Body of pancreas (tissue), 4 donors: ENCODE measurements around the gene EEF1G. TPM values are rescaled to one million over a fixed set of nuclear protein-coding genes. Genes with fewer than 3 reads are reported as not detected.
A peak's percentile ranks its signal among the peaks of the same experiment; 100 is the strongest.

Experiments used
- ATAC-seq: fragments of 150-250 bp; one replicate; pipeline ENCODE4 v1.9.1; 2016
- DNase-seq, 4 donors: peaks; one replicate each; pipeline ENCODE4 v3.0.0-alpha.2; 2019
- H3K27ac ChIP-seq, 4 donors: fragments of 200-600 bp; sonication (generic); 1 replicate in 3 of 4; 2 replicates in 1 of 4; pipeline versions ENCODE4 v1.5.1 to v1.6.1; 2016 to 2019; ENCODE audit warnings: mild to moderate bottlenecking in 1 of 4, mixed read lengths in 1 of 4, moderate library complexity in 1 of 4
- H3K27me3 ChIP-seq, 2 donors: fragments of 200-600 bp; sonication (generic); one replicate each; pipeline ENCODE4 v1.6.0; 2016; ENCODE audit warnings: mild to moderate bottlenecking in 1 of 2
- H3K36me3 ChIP-seq, 2 donors: fragments of 200-600 bp; sonication (generic); replicated peaks in 1 of 2; 2 replicates each; pipeline ENCODE4 v1.5.1; 2016; ENCODE audit warnings: low read depth in 2 of 2; ENCODE audit not compliant: insufficient read depth in 1 of 2
- H3K4me1 ChIP-seq: fragments of 200-600 bp; sonication (generic); one replicate; pipeline ENCODE4 v1.6.0; 2016
- H3K4me3 ChIP-seq, 2 donors: fragments of 200-600 bp; sonication (generic); 1 replicate in 1 of 2; 2 replicates in 1 of 2; pipeline ENCODE4 v1.5.1; 2016 to 2019
- H3K9me3 ChIP-seq, 3 donors: fragments of 200-600 bp; sonication (generic); 1 replicate in 2 of 3; 2 replicates in 1 of 3; pipeline ENCODE4 v1.5.1; 2016
- POLR2A ChIP-seq, 3 donors: fragments of 450-650 bp; IDR thresholded peaks; one replicate each; pipeline ENCODE4 v1.6.1; 2016; ENCODE audit warnings: antibody characterized with exemption in 3 of 3, mild to moderate bottlenecking in 2 of 3
- WGBS, 2 donors: methylation state at CpG; one replicate each; pipeline ENCODE4 v1.1.5; 2017; 5-methylcytosine and 5-hydroxymethylcytosine counted together
- intact Hi-C: fragments of 100-400 bp; cut with DNase I; formaldehyde crosslinking; loops from one replicate; pipeline ENCODE4 v1.15.1; 2023
- total RNA-seq, 2 donors: library from RNA; depleted of rRNA; stranded (reverse); fragments of >200 nt; gene quantifications; one replicate each; pipeline ENCODE4 v1.1.0, GENCODE V29; 2016
- TF ChIP-seq, protein P1 (sequence below), 7 experiments: fragments of 450-650 bp in 4 of 7; fragments of 200-600 bp in 3 of 7; sonication (generic) in 3 of 7; IDR thresholded peaks; one replicate each; pipeline ENCODE4 v1.5.1; 2016 to 2019; ENCODE audit warnings: antibody characterized with exemption in 7 of 7

EEF1G gene
- total RNA-seq, 2 donors from 2014 or later, result 893 to 1,161 TPM

DNA sequence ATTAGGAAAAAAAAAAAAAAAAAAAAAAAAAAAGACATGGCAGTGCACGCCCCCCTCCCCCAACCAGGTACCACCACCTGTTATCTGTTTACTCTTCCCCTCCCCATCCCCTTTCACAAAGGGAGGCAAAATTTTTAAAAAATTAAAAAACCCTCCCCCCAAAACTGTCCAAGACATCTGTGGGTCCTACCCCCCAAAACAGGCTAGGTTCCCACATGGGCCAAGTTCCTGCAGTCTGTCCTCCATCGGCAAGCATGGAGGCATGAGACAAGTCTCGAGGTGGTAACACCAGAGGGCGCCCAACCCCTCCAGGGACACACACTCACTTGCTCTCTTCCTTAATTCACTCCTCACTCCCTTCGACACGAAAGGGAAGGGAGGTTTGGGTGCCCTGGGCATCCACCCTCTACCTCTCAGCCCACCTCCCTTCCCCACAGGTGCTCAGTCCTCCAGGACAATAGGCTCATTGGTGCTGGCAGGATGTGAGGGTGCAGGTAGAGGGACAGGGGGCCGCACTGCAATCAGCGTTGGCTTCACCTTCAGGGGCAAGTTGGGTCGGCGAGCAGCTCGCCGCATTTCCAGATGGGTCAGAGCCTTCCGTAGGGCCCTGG, 19.8 kb upstream of the EEF1G start:
- 59 to 65% methylated on average over 13 of the region's 13 CpGs for WGBS, 2 donors
- peak; percentile 74 to 86 (median 82) for DNase-seq
- Histone ChIP-seq H3K4me3 (no peak overlapping the region), H3K9me3 (no peaks in the 10 kb centered on the region), H3K4me1 (peaks cover 27% of the 10 kb centered on the region), H3K27ac (no peak overlapping the region), H3K36me3 (peaks cover 7 to 21% of the 10 kb centered on the region in 2 donors), H3K27me3 (no peaks in the 10 kb centered on the region)
- TF ChIP-seq POLR2A (IDR thresholded peaks at IDR 0.05), result no peak
- TF ChIP-seq, protein P1, sequence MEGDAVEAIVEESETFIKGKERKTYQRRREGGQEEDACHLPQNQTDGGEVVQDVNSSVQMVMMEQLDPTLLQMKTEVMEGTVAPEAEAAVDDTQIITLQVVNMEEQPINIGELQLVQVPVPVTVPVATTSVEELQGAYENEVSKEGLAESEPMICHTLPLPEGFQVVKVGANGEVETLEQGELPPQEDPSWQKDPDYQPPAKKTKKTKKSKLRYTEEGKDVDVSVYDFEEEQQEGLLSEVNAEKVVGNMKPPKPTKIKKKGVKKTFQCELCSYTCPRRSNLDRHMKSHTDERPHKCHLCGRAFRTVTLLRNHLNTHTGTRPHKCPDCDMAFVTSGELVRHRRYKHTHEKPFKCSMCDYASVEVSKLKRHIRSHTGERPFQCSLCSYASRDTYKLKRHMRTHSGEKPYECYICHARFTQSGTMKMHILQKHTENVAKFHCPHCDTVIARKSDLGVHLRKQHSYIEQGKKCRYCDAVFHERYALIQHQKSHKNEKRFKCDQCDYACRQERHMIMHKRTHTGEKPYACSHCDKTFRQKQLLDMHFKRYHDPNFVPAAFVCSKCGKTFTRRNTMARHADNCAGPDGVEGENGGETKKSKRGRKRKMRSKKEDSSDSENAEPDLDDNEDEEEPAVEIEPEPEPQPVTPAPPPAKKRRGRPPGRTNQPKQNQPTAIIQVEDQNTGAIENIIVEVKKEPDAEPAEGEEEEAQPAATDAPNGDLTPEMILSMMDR (IDR thresholded peaks at IDR 0.05), result peak in 6 of 7 experiments; percentile 33 to 62 (median 55)
- intact Hi-C loops, result no loop called here
- no peak for ATAC-seq

DNA sequence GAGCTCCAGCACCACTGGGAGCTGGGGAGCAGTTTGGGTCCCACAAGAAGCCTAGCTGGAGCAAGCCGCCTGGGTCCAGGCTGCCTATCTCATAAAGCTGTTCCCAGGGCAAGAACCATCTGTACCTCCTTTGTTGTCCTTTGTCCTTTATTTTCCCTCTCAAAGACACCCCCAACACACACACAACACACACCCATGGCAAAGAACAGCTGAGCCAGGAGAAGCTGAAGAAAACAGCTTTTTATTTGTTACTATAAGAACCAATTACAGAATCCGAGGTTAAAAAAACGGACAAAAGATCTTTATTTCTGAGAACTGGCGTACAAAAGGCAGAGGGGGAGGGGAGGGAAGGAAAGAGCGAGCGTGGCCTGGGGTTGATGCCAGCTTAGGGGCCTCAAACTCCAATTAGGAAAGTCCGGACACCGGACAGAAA, 19.3 kb upstream of the EEF1G start:
- WGBS, 2 donors, result 60 to 61% methylated on average over 8 of the region's 8 CpGs
- TF ChIP-seq POLR2A (IDR thresholded peaks at IDR 0.05), result no peak
- TF ChIP-seq, protein P1 (IDR thresholded peaks at IDR 0.05), result no peak
- no peak for ATAC-seq
- H3K4me3 ChIP-seq, result no peak overlapping the region
- DNase-seq, result no peak
- H3K9me3 ChIP-seq, result no peaks in the 10 kb centered on the region
- peaks cover 31% of the 10 kb centered on the region for H3K4me1 ChIP-seq
- peaks cover 8 to 19% of the 10 kb centered on the region in 2 donors for H3K36me3 ChIP-seq
- no peaks in the 10 kb centered on the region for H3K27me3 ChIP-seq
- intact Hi-C loops, result no loop called here
- peak overlapping the region in 2 of 4 donors; percentile 78 to 90 for H3K27ac ChIP-seq

DNA sequence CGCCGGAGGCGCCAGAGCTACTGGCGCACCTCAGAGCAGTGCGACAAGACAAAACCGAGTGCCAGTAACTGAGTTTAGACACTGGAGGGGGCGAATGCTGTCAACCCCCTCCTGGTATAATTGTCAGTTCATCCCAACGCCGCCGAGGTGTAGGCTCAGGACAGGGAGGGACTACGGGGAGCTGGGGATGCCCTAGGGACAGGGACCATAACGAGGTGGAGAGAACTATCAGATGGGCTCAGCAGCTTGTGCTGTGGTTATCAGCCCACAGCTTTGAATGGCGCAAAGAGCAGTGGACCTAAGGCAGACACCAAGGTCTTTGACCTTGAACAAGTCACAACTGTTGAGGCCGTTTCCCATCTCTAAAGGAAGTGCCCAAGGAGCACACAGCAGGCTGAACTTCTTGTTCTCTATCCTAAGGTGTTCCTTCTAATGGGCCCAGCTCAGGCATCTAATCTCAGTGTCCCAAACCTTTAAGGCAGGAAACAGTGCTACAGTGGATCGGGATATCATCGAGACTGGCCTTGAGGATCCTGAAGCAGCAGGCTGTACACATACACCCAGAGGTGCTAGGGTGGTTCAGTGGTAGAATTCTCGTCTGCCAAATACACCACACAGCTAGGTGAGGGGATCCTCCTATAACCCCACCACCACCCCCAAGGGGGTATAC, 18.6 kb upstream of the EEF1G start:
- Histone ChIP-seq H3K9me3 (no peaks in the 10 kb centered on the region), H3K27me3 (no peaks in the 10 kb centered on the region), H3K36me3 (peaks cover 15 to 18% of the 10 kb centered on the region in 2 donors), H3K4me3 (no peak overlapping the region), H3K27ac (peak overlapping the region; percentile 78 to 95 (median 88)), H3K4me1 (peaks cover 39% of the 10 kb centered on the region)
- WGBS, 2 donors, result 4 to 6% methylated on average over 6 to 17 of the region's 17 CpGs
- DNase-seq, result no peak
- TF ChIP-seq, protein P1 (IDR thresholded peaks at IDR 0.05), result no peak
- no peak for TF ChIP-seq POLR2A (IDR thresholded peaks at IDR 0.05)
- no peak for ATAC-seq
- intact Hi-C loops, result no loop called here

GRCh38 chr11:62591448-62592145, 17.9 kb upstream of the EEF1G start, which contains the start of gene TUT1:
TSS of gene TUT1 (minus strand) at chr11:62591523. CDS start at chr11:62591485, 38 bp downstream.
- TF ChIP-seq POLR2A (IDR thresholded peaks at IDR 0.05), result peak; percentile 82 to 96 (median 95)
- TF ChIP-seq, protein P1 (IDR thresholded peaks at IDR 0.05), result peak in 3 of 7 experiments; percentile 6 to 17 (median 11)
- intact Hi-C loops, result no loop called here
- peak within 1 kb of the TSS; percentile 84 to 88 for H3K4me3 ChIP-seq
- WGBS, 2 donors, result 0 to 1% methylated on average over 32 to 58 of the region's 58 CpGs
- H3K4me1 ChIP-seq, result peaks cover 40% of the 10 kb centered on the region
- peak within 1 kb of the TSS; percentile 78 to 95 (median 88) for H3K27ac ChIP-seq
- H3K36me3 ChIP-seq, result peaks cover 15 to 16% of the 10 kb centered on the region in 2 donors
- H3K9me3 ChIP-seq, result no peaks in the 10 kb centered on the region
- ATAC-seq, result peak; percentile 96
- peak; percentile 97 to 99 (median 97) for DNase-seq
- H3K27me3 ChIP-seq, result no peaks in the 10 kb centered on the region
